SK-N-SH (cell line): Measurements from ENCODE around the gene TMEM123. TPM values are rescaled to one million over a fixed set of nuclear protein-coding genes. Genes with fewer than 3 reads are reported as not detected.

Source experiments
- CTCF ChIA-PET: fragments of 300-600, 350-600 bp; formaldehyde crosslinking; extraction: SDS; loops from one replicate; lab custom pipeline; 2021; lab: Yijun Ruan, JAX
- POLR2A ChIA-PET: fragments of 350-600 bp; sonication (Branson Sonifier 250); formaldehyde crosslinking; extraction: SDS; loops from one replicate; lab custom pipeline; 2020; ENCODE audit warnings: antibody characterized with exemption, inconsistent platforms; lab: Yijun Ruan, JAX
- DNase-seq: peaks from one replicate; pipeline ENCODE4 v3.0.0; 2012
- H2AFZ ChIP-seq: fragments of 200-600 bp; sonication (generic); 2 replicates; pipeline ENCODE4 v1.8.1; 2016; ENCODE audit warnings: antibody characterized with exemption, mild to moderate bottlenecking, low read depth
- H3F3A ChIP-seq: fragments of 200-600 bp; sonication (generic); replicated peaks from 2 replicates; pipeline ENCODE3; 2016; ENCODE audit warnings: antibody characterized with exemption, mild to moderate bottlenecking; ENCODE audit not compliant: insufficient read depth
- H3K27ac ChIP-seq, 2 experiments: fragments of 200-500 bp in 1 of 2; fragments of 200-600 bp in 1 of 2; sonication (Bioruptor generic) in 1 of 2; sonication (generic), shearing (Covaris generic) in 1 of 2; 2 replicates each; pipeline versions ENCODE4 v1.5.1 to v1.6.1; 2014 to 2016; ENCODE audit warnings: low read depth in 2 of 2, inconsistent platforms in 1 of 2, low read length in 1 of 2, mild to moderate bottlenecking in 1 of 2, mixed read lengths in 1 of 2
- H3K27me3 ChIP-seq: fragments of 200-600 bp; sonication (generic), shearing (Covaris generic); 2 replicates; pipeline ENCODE4 v1.6.1; 2016; ENCODE audit warnings: mixed run types; ENCODE audit not compliant: insufficient read depth
- H3K36me3 ChIP-seq, 2 experiments: fragments of 200-500 bp in 1 of 2; fragments of 200-600 bp in 1 of 2; sonication (Bioruptor generic) in 1 of 2; sonication (generic) in 1 of 2; replicated peaks in 1 of 2; 2 replicates each; pipeline versions ENCODE3 to v1.5.1; 2014 to 2016; ENCODE audit warnings: low read length in 1 of 2, mild to moderate bottlenecking in 1 of 2; ENCODE audit not compliant: insufficient read depth in 2 of 2, control insufficient read depth in 1 of 2
- H3K4me1 ChIP-seq, 2 experiments: fragments of 200-500 bp in 1 of 2; fragments of 200-600 bp in 1 of 2; sonication (Bioruptor generic) in 1 of 2; sonication (generic), shearing (Covaris generic) in 1 of 2; 2 replicates each; pipeline versions ENCODE4 v1.5.1 to v1.6.1; 2014 to 2016; ENCODE audit warnings: low read depth in 1 of 2, low read length in 1 of 2, mixed run types in 1 of 2; ENCODE audit not compliant: insufficient read depth in 2 of 2, control insufficient read depth in 1 of 2
- H3K4me2 ChIP-seq: fragments of 200-600 bp; sonication (generic), shearing (Covaris generic); 2 replicates; pipeline ENCODE4 v1.6.1; 2017; ENCODE audit warnings: mixed run types
- H3K4me3 ChIP-seq, 2 experiments: fragments of 200-500 bp in 1 of 2; fragments of 200-600 bp in 1 of 2; sonication (Bioruptor generic) in 1 of 2; sonication (generic), shearing (Covaris generic) in 1 of 2; 2 replicates each; pipeline versions ENCODE4 v1.5.1 to v1.8.1; 2014 to 2016; ENCODE audit warnings: low read depth in 2 of 2, inconsistent platforms in 1 of 2, low read length in 1 of 2, mild to moderate bottlenecking in 1 of 2, mixed read lengths in 1 of 2, moderate library complexity in 1 of 2
- H3K79me2 ChIP-seq: fragments of 200-600 bp; sonication (generic); 2 replicates; pipeline ENCODE4 v1.8.1; 2017; ENCODE audit warnings: mild to moderate bottlenecking; ENCODE audit not compliant: insufficient read depth
- H3K9ac ChIP-seq: fragments of 200-600 bp; sonication (generic); 2 replicates; pipeline ENCODE4 v1.6.1; 2017; ENCODE audit warnings: mixed run types
- H3K9me2 ChIP-seq: fragments of 200-600 bp; sonication (generic); 2 replicates; pipeline ENCODE4 v1.6.1; 2017; ENCODE audit warnings: mixed run types
- H3K9me3 ChIP-seq: fragments of 200-600 bp; sonication (generic); 2 replicates; pipeline ENCODE4 v1.6.1; 2017; ENCODE audit warnings: mixed run types, mild to moderate bottlenecking, moderate library complexity
- H4K20me1 ChIP-seq: fragments of 200-600 bp; sonication (generic); 2 replicates; pipeline ENCODE4 v1.6.1; 2017; ENCODE audit warnings: mild to moderate bottlenecking, mixed run types; ENCODE audit not compliant: insufficient read depth
- CHD2 ChIP-seq: fragments of 150-350 bp; IDR thresholded peaks from 2 replicates; pipeline ENCODE4 v1.6.1; 2018; ENCODE audit warnings: low read length; ENCODE audit not compliant: partially characterized antibody
- ELF1 ChIP-seq: IDR thresholded peaks from 2 replicates; pipeline ENCODE4 v1.4.0; 2012
- EP300 ChIP-seq, 2 experiments: IDR thresholded peaks; 2 replicates each; pipeline versions ENCODE4 v1.4.0 to v1.6.1; 2012; ENCODE audit warnings: borderline replicate concordance in 1 of 2, low read depth in 1 of 2, low read length in 1 of 2
- FOSL2 ChIP-seq: IDR thresholded peaks from 2 replicates; pipeline ENCODE4 v1.4.0; 2012; ENCODE audit warnings: low read depth, mild to moderate bottlenecking, moderate library complexity, borderline replicate concordance
- FOXJ3 ChIP-seq: sonication (generic); formaldehyde crosslinking; IDR thresholded peaks from 2 replicates; pipeline ENCODE4 v1.5.1; 2020; ENCODE audit warnings: mild to moderate bottlenecking, missing genetic modification reagents
- GABPA ChIP-seq: IDR thresholded peaks from 2 replicates; pipeline ENCODE4 v1.4.0; 2012; ENCODE audit warnings: low read depth, mild to moderate bottlenecking
- GATA2 ChIP-seq: sonication (generic); formaldehyde crosslinking; IDR thresholded peaks from 2 replicates; pipeline ENCODE4 v1.5.0; 2020; ENCODE audit warnings: mild to moderate bottlenecking, missing genetic modification reagents
- MEF2A ChIP-seq: IDR thresholded peaks from 2 replicates; pipeline ENCODE4 v1.4.0; 2012; ENCODE audit warnings: low read depth, borderline replicate concordance
- NRF1 ChIP-seq: IDR thresholded peaks from 2 replicates; pipeline ENCODE4 v1.6.1; 2012; ENCODE audit warnings: low read depth, mild to moderate bottlenecking, low read length
- POLR2AphosphoS5 ChIP-seq: IDR thresholded peaks from 2 replicates; pipeline ENCODE4 v1.6.1; 2012; ENCODE audit warnings: low read depth, low read length
- RFX5 ChIP-seq: IDR thresholded peaks from 2 replicates; pipeline ENCODE4 v1.6.1; 2012; ENCODE audit warnings: mild to moderate bottlenecking, improper control_type of control experiment, low read length
- WGBS: methylation state at CpG from one replicate; pipeline ENCODE4 v1.1.6; 2017; ENCODE audit warnings: low lambda C conversion rate; 5-methylcytosine and 5-hydroxymethylcytosine counted together
- polyA plus RNA-seq, 3 experiments: library from polyadenylated mRNA; depleted of rRNA; stranded (reverse); fragments of >200 nt; gene quantifications; 2 replicates each; pipeline ENCODE4 v1.2.3, GENCODE V29; 2012
- TF ChIP-seq, protein P1 (sequence below): fragments of 150-350 bp; IDR thresholded peaks from 2 replicates; pipeline ENCODE4 v1.6.1; 2017; ENCODE audit warnings: antibody characterized with exemption, low read length, low read depth, borderline replicate concordance
- TF ChIP-seq, protein P2 (sequence below): IDR thresholded peaks from 2 replicates; pipeline ENCODE4 v1.4.0; 2012; ENCODE audit warnings: low read depth, borderline replicate concordance
- TF ChIP-seq, protein P3 (sequence below): IDR thresholded peaks from 2 replicates; pipeline ENCODE4 v1.4.0; 2012; ENCODE audit warnings: low read depth
- TF ChIP-seq, protein P4 (sequence below): fragments of 150-350 bp; IDR thresholded peaks from 2 replicates; pipeline ENCODE4 v1.6.1; 2016; ENCODE audit warnings: mild to moderate bottlenecking, low read depth, low read length
- TF ChIP-seq, protein P5 (sequence below): fragments of 200-600 bp; sonication (generic); IDR thresholded peaks from 2 replicates; pipeline ENCODE4 v1.6.1; 2017; ENCODE audit warnings: antibody characterized with exemption, mild to moderate bottlenecking, moderate library complexity

Gene TMEM123
- polyA plus RNA-seq, 1 of the 3 experiments (the other 2 are of a cell fraction), result 86.1 TPM

DNA sequence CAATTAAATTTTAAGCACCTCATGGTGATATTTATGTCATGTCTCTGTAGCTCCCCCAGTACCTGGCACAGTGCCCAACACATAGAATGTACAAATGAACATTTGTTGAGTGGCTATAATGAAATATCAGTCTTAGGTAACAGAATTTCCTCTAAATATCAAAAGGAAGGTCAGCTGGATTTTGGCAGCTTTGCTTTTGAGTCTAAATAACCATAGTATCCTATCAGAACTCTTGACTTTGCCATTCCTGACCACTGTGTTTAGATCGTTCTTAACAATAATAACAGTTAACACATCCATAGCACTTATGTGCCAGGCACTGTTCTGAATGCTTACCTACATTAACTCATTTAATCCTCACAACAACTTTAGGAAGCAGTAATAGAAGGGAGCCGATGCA is 26.6 kb downstream of the TMEM123 start:
- H3K27ac ChIP-seq, result no peak overlapping the region
- no peak for DNase-seq
- H3K4me2 ChIP-seq, result no peak overlapping the region
- POLR2A ChIA-PET, result no interaction called here
- H3K4me3 ChIP-seq, result no peak overlapping the region
- H3K9ac ChIP-seq, result no peak overlapping the region
- no peaks in the 10 kb centered on the region for H3K9me3 ChIP-seq
- CTCF ChIA-PET, result interaction anchor here (1.4 kb wide), 2 partner anchors 35 to 84 kb away, joined by 4 to 6 read pairs; no protein-coding TSS in a partner anchor
- no peaks in the 10 kb centered on the region for H3K9me2 ChIP-seq
- H3F3A ChIP-seq, result no peaks in the 10 kb centered on the region
- H3K27me3 ChIP-seq, result no peaks in the 10 kb centered on the region
- 97% methylated on average over 2 of the region's 2 CpGs for WGBS
- H4K20me1 ChIP-seq, result no peaks in the 10 kb centered on the region
- peaks cover 0 to 6% of the 10 kb centered on the region in 2 experiments; a peak in 1 of 4 replicates for H3K4me1 ChIP-seq
- H3K79me2 ChIP-seq, result peaks cover 34% of the 10 kb centered on the region
- no peak overlapping the region for H2AFZ ChIP-seq
- H3K36me3 ChIP-seq, result peaks cover 0 to 3% of the 10 kb centered on the region in 2 experiments
- TF ChIP-seq POLR2AphosphoS5 (no peak), FOXJ3 (CRISPR knock-in tag) (no peak), GABPA (no peak), RFX5 (no peak), FOSL2 (no peak)
- TF ChIP-seq, protein P1, sequence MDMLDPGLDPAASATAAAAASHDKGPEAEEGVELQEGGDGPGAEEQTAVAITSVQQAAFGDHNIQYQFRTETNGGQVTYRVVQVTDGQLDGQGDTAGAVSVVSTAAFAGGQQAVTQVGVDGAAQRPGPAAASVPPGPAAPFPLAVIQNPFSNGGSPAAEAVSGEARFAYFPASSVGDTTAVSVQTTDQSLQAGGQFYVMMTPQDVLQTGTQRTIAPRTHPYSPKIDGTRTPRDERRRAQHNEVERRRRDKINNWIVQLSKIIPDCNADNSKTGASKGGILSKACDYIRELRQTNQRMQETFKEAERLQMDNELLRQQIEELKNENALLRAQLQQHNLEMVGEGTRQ, result no peak
- TF ChIP-seq, protein P2, sequence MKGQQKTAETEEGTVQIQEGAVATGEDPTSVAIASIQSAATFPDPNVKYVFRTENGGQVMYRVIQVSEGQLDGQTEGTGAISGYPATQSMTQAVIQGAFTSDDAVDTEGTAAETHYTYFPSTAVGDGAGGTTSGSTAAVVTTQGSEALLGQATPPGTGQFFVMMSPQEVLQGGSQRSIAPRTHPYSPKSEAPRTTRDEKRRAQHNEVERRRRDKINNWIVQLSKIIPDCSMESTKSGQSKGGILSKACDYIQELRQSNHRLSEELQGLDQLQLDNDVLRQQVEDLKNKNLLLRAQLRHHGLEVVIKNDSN, result no peak
- TF ChIP-seq, protein P3, sequence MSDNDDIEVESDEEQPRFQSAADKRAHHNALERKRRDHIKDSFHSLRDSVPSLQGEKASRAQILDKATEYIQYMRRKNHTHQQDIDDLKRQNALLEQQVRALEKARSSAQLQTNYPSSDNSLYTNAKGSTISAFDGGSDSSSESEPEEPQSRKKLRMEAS, result no peak

DNA sequence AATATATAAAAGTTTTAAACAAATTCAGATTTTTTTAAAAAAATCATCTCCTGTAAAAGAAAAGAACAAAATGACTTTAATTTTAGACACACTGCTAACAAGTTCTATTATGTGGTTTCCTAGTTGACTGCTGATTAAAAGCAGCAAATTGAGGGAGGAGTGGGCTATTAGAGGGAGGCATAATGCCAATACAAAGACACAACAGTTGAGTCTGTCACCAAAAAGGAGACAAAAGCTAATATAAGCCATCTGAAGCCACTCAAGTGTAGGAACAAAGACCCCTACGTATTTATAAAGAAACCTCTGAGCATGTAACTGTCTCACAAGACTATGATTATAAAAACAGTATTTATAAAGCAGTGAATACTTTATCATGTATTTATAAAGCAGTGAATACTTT is 28.6 kb downstream of the TMEM123 start:
- Histone ChIP-seq H2AFZ (no peak overlapping the region), H3K4me3 (no peak overlapping the region), H3K27ac (no peak overlapping the region), H3K79me2 (peaks cover 48% of the 10 kb centered on the region), H3K36me3 (peaks cover 0 to 3% of the 10 kb centered on the region in 2 experiments), H3K9ac (no peak overlapping the region), H3K4me1 (peaks cover 0 to 3% of the 10 kb centered on the region in 2 experiments; a peak in 1 of 4 replicates), H4K20me1 (no peaks in the 10 kb centered on the region), H3K9me2 (no peaks in the 10 kb centered on the region), H3K4me2 (no peak overlapping the region), H3K9me3 (no peaks in the 10 kb centered on the region)
- POLR2A ChIA-PET, result no interaction called here
- no peak for DNase-seq
- 95% methylated on average over 1 of the region's 1 CpG for WGBS
- CTCF ChIA-PET, result interaction anchor here (1.0 kb wide), 1 partner anchor 30 kb away, joined by 3 read pairs; no protein-coding TSS in a partner anchor
- TF ChIP-seq, protein P3, result no peak
- no peak for TF ChIP-seq ELF1
- TF ChIP-seq MEF2A, result no peak
- TF ChIP-seq CHD2, result no peak
- TF ChIP-seq NRF1, result no peak
- TF ChIP-seq GABPA, result no peak
- TF ChIP-seq, protein P4, sequence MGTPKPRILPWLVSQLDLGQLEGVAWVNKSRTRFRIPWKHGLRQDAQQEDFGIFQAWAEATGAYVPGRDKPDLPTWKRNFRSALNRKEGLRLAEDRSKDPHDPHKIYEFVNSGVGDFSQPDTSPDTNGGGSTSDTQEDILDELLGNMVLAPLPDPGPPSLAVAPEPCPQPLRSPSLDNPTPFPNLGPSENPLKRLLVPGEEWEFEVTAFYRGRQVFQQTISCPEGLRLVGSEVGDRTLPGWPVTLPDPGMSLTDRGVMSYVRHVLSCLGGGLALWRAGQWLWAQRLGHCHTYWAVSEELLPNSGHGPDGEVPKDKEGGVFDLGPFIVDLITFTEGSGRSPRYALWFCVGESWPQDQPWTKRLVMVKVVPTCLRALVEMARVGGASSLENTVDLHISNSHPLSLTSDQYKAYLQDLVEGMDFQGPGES, result no peak
- TF ChIP-seq EP300 (IDR thresholded peaks at IDR 0.05; ENCODE audit: borderline replicate concordance in 1 of 2, low read depth in 1 of 2, low read length in 1 of 2), result no peak
- no peak for TF ChIP-seq GATA2 (CRISPR knock-in tag)
- TF ChIP-seq POLR2AphosphoS5, result no peak
- TF ChIP-seq, protein P5, sequence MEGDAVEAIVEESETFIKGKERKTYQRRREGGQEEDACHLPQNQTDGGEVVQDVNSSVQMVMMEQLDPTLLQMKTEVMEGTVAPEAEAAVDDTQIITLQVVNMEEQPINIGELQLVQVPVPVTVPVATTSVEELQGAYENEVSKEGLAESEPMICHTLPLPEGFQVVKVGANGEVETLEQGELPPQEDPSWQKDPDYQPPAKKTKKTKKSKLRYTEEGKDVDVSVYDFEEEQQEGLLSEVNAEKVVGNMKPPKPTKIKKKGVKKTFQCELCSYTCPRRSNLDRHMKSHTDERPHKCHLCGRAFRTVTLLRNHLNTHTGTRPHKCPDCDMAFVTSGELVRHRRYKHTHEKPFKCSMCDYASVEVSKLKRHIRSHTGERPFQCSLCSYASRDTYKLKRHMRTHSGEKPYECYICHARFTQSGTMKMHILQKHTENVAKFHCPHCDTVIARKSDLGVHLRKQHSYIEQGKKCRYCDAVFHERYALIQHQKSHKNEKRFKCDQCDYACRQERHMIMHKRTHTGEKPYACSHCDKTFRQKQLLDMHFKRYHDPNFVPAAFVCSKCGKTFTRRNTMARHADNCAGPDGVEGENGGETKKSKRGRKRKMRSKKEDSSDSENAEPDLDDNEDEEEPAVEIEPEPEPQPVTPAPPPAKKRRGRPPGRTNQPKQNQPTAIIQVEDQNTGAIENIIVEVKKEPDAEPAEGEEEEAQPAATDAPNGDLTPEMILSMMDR, result no peak
- TF ChIP-seq, all 33 proteins: peak for 0
- H3F3A ChIP-seq, result no peaks in the 10 kb centered on the region
- H3K27me3 ChIP-seq, result no peaks in the 10 kb centered on the region
